ENCODE results near the gene FAM118B.

DNA sequence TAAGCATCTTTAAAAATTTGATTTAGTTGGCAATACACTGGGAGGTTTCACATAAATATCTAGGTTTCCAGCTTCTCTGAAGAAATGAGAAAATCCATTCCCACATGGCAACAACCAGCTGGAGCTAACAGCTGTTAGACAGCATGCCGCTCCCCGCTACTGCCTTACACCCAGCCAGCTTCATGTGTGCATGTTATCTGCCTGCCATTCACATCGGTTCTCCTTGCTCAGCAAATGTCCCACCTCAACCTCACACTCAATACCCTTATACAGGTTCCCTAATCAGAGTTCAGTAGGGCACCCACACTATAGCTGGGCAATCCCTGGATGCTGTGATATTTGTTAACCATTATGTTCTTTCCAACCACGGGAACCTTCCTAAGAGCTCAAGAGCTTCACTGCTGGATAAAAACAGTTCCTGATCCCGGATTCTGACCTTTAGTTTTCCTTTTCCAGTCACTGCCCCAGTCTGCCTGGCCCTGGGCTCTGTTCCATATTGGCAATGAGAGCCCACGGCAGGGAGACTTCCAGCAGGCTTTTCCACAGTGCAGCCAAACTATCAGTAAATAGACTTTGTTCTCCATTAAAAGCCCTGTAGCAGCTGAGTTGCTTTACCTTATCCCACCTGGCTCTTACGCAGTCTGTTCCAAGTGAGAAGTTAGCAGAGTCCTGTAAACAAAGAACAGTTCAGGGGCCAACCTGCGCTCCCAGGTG lies 8.8 kb upstream of the FAM118B start:
- TF ChIP-seq EZH2 (IDR thresholded peaks at IDR 0.05; ENCODE audit: borderline replicate concordance) (no peak), CTCF (IDR thresholded peaks at IDR 0.05; ENCODE audit: poor library complexity) (no peak)
